Suprapubic skin (tissue), 3 donors: Measurements from ENCODE around the gene RAB44.

Experiments used
- CTCF ChIP-seq, 2 donors: fragments of 200-600 bp in 1 of 2; fragments of 450-650 bp in 1 of 2; sonication (generic) in 1 of 2; IDR thresholded peaks; one replicate each; pipeline ENCODE4 v1.5.1; 2016 to 2019; ENCODE audit warnings: antibody characterized with exemption in 2 of 2, mild to moderate bottlenecking in 1 of 2, moderate library complexity in 1 of 2
- POLR2AphosphoS5 ChIP-seq, 3 donors: sonication (generic); formaldehyde crosslinking; IDR thresholded peaks; one replicate each; pipeline ENCODE4 v1.6.1; 2017; ENCODE audit warnings: antibody characterized with exemption in 3 of 3

DNA sequence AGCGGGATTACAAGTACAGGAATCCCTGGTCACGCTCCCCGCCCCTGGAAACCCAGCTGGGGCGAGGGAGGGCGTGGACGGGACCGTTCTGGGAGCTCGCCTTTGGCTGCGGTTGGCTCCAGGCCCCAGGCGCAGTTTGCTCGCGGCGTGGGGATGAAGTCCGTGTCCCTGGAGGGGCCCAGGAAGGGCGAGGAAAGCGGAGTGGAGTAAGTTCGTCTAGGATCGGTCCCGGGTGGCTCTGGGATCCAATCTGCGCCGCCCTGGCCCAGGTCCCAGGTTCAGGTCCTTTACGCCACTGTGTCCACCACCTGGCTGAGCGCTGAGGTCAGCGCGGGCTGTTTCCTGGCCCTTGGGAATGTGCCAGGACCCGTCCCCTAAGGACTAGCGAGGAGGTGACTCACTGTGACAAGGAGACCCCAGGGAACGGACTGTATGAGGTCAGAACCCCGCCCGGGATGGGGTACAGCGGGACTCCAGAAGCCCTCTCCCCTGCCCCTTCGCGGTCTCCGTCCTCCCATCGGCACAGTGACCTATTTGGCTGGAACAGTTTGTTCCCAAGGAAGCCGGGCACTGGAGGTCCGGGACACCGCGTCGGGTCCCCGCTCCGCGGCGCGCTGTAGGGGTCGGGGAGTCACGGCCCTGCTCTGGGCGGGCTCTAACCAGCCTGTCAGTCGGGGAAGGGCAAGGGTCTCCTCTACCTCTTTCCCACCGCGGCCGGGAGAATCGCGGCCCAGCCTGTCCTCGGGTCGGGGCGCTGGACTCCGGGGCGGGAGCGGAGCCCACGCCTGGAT, 18.4 kb upstream of the RAB44 start:
- TF ChIP-seq CTCF (IDR thresholded peaks at IDR 0.05) (no peak), POLR2AphosphoS5 (IDR thresholded peaks at IDR 0.05) (peak; percentile 49 to 95 (median 83))
